Stimulated activated CD4-positive, alpha-beta T cell treated with anti-CD3 and anti-CD28 coated beads, Interleukin-12 subunit alpha, Interleukin-12 subunit beta, amount 100 ng/mL, for 4 hours (primary cell): ENCODE measurements around the gene PDZRN3.

ENCODE experiments used
- DNase-seq: peaks from one replicate; pipeline ENCODE4 v3.0.0-alpha.2; 2020

The PDZRN3 gene

GRCh38 chr3:73622091-73622805 is 2.5 kb downstream of the PDZRN3 start:
- DNase-seq = no peak

- no peak for DNase-seq
These were observed 3.4 kb downstream of the PDZRN3 start for GRCh38 chr3:73621388-73621787.

GRCh38 chr3:73618461-73618860 is 6.3 kb downstream of the PDZRN3 start:
- no peak for DNase-seq

- DNase-seq = no peak
These were observed 8.7 kb downstream of the PDZRN3 start for GRCh38 chr3:73616056-73616455.

GRCh38 chr3:73614419-73614818 is 10.3 kb downstream of the PDZRN3 start:
- DNase-seq = no peak

GRCh38 chr3:73611176-73611575 is 13.6 kb downstream of the PDZRN3 start:
- no peak for DNase-seq

- DNase-seq = no peak
These were observed 14.2 kb downstream of the PDZRN3 start for GRCh38 chr3:73610493-73610892.

- no peak for DNase-seq
These were observed 15.1 kb downstream of the PDZRN3 start for GRCh38 chr3:73609655-73610054.

GRCh38 chr3:73609315-73609641 is 15.5 kb downstream of the PDZRN3 start:
- DNase-seq = no peak

GRCh38 chr3:73608456-73609314 is 16.1 kb downstream of the PDZRN3 start:
- no peak for DNase-seq

GRCh38 chr3:73605861-73606260 is 18.9 kb downstream of the PDZRN3 start:
- DNase-seq = no peak

- DNase-seq = no peak
These were observed 19.3 kb downstream of the PDZRN3 start for GRCh38 chr3:73605412-73605811.

- no peak for DNase-seq
These were observed 20.3 kb downstream of the PDZRN3 start for GRCh38 chr3:73604451-73604850.

- DNase-seq = no peak
These were observed 21.0 kb downstream of the PDZRN3 start for GRCh38 chr3:73603762-73604171.

- no peak for DNase-seq
These were observed 22.6 kb downstream of the PDZRN3 start for GRCh38 chr3:73602170-73602569.

- DNase-seq = no peak
These were observed 23.3 kb downstream of the PDZRN3 start for GRCh38 chr3:73601481-73601880.

GRCh38 chr3:73601011-73601410 is 23.7 kb downstream of the PDZRN3 start:
- no peak for DNase-seq

GRCh38 chr3:73600293-73600938 is 24.3 kb downstream of the PDZRN3 start:
- no peak for DNase-seq

GRCh38 chr3:73599605-73600004 is 25.1 kb downstream of the PDZRN3 start:
- no peak for DNase-seq

GRCh38 chr3:73597476-73597875 is 27.3 kb downstream of the PDZRN3 start:
- no peak for DNase-seq

- DNase-seq = no peak
These were observed 32.3 kb downstream of the PDZRN3 start for GRCh38 chr3:73592154-73593144.

- no peak for DNase-seq
These were observed 33.4 kb downstream of the PDZRN3 start for GRCh38 chr3:73591286-73591800.
